ENCODE results near the gene GRM5. TPM values are rescaled to one million over a fixed set of nuclear protein-coding genes. Genes with fewer than 3 reads are reported as not detected.
"Not testable (repeated sequence)": the region's sequence is repeated elsewhere in the genome, so short reads cannot be mapped to it uniquely, and the experiment has no call there.

GRM5 gene
- total RNA-seq, 1 experiment from 2014 or later: not detected

DNA sequence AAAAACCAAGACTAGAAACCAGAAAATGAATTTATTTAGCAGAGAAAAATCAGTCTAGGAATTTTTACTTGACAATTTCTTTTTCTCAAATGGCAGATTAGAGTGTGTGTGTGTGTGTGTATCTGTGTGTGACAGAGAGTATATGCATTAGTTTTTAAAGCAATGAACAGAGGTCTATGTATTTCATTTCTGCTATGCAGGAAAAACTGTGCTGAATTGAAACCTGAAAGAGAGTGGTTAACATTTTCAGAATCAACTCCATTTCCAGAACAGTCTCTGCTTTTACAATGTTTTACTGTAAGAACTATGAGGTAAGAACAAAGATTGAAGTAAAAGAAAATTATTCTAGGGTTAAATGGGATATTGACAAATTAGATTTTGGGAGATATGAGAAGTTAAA, 114.8 kb downstream of the GRM5 start:
- DNase-seq: no peak
- Histone ChIP-seq H3K27ac (ENCODE audit: low read length) (no peak overlapping the region), H4K20me1 (ENCODE audit: insufficient read depth, low read depth, low read length) (no peaks in the 10 kb centered on the region), H3K4me3 (ENCODE audit: low read length) (no peak overlapping the region), H3K9me3 (ENCODE audit: low read length) (no peaks in the 10 kb centered on the region), H3K4me1 (ENCODE audit: low read length) (no peaks in the 10 kb centered on the region), H3K4me2 (ENCODE audit: low read depth, low read length, poor library complexity, severe bottlenecking) (no peak overlapping the region), H3K27me3 (ENCODE audit: low read length) (no peaks in the 10 kb centered on the region), H3K36me3 (ENCODE audit: insufficient read depth, low read length) (no peaks in the 10 kb centered on the region), H2AFZ (ENCODE audit: low read length) (no peak overlapping the region), H3K79me2 (ENCODE audit: low read length) (no peaks in the 10 kb centered on the region), H3K9ac (ENCODE audit: low read length) (no peak overlapping the region), H3K9me2 (replicated peaks; ENCODE audit: insufficient read depth, low read length) (no peaks in the 10 kb centered on the region)

DNA sequence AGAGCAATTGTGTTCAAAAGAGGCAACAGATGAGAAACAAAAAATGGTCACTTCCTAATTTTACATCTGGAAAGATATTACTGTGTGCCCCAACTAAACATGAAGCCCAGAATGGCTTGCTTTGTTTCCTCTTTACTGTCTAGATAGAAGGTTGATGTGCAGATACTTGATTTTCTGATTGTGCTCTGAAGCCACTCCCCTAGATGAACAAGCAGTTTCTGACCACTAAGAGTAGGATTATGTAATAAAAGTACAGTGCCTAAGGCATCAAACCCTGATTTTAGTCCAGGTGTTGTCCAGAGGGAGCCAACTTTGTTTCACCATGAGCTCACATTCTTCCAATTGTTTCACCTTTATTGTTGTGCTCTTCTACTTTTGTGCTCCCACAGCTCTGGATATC, 116.9 kb downstream of the GRM5 start:
- not testable (repeated sequence) for H3K9me2 ChIP-seq (replicated peaks; ENCODE audit: insufficient read depth, low read length); H3K9me3 ChIP-seq (ENCODE audit: low read length); H2AFZ ChIP-seq (ENCODE audit: low read length); H3K4me3 ChIP-seq (ENCODE audit: low read length); H3K27ac ChIP-seq (ENCODE audit: low read length); H3K4me2 ChIP-seq (ENCODE audit: low read depth, low read length, poor library complexity, severe bottlenecking); DNase-seq; H3K27me3 ChIP-seq (ENCODE audit: low read length); H4K20me1 ChIP-seq (ENCODE audit: insufficient read depth, low read depth, low read length); H3K36me3 ChIP-seq (ENCODE audit: insufficient read depth, low read length); H3K9ac ChIP-seq (ENCODE audit: low read length); H3K79me2 ChIP-seq (ENCODE audit: low read length); H3K4me1 ChIP-seq (ENCODE audit: low read length)

- not testable (repeated sequence) for H3K4me1 ChIP-seq (ENCODE audit: low read length); H3K4me3 ChIP-seq (ENCODE audit: low read length); H3K36me3 ChIP-seq (ENCODE audit: insufficient read depth, low read length)
Measured at GRCh38 chr11:88947843-88948572, 117.8 kb downstream of the GRM5 start.

GRCh38 chr11:88929665-88930064, 136.1 kb downstream of the GRM5 start:
- H4K20me1 ChIP-seq (ENCODE audit: insufficient read depth, low read depth, low read length); H3K27me3 ChIP-seq (ENCODE audit: low read length); H3K79me2 ChIP-seq (ENCODE audit: low read length); H2AFZ ChIP-seq (ENCODE audit: low read length); H3K9me2 ChIP-seq (replicated peaks; ENCODE audit: insufficient read depth, low read length); H3K36me3 ChIP-seq (ENCODE audit: insufficient read depth, low read length); DNase-seq; H3K27ac ChIP-seq (ENCODE audit: low read length); H3K4me1 ChIP-seq (ENCODE audit: low read length); H3K9me3 ChIP-seq (ENCODE audit: low read length); H3K9ac ChIP-seq (ENCODE audit: low read length); H3K4me3 ChIP-seq (ENCODE audit: low read length); H3K4me2 ChIP-seq (ENCODE audit: low read depth, low read length, poor library complexity, severe bottlenecking): not testable (repeated sequence)

More at GRCh38 chr11:88947843-88948572, 117.8 kb downstream of the GRM5 start:
- not testable (repeated sequence) for H3K9me3 ChIP-seq (ENCODE audit: low read length); H3K27ac ChIP-seq (ENCODE audit: low read length); H3K79me2 ChIP-seq (ENCODE audit: low read length); H3K9ac ChIP-seq (ENCODE audit: low read length); H3K4me2 ChIP-seq (ENCODE audit: low read depth, low read length, poor library complexity, severe bottlenecking); DNase-seq; H3K9me2 ChIP-seq (replicated peaks; ENCODE audit: insufficient read depth, low read length); H3K27me3 ChIP-seq (ENCODE audit: low read length); H4K20me1 ChIP-seq (ENCODE audit: insufficient read depth, low read depth, low read length)
- 0 out of 2 replicates have a peak overlapping the region, but pooled peaks have one; percentile 7 for H2AFZ ChIP-seq (ENCODE audit: low read length)

GRCh38 chr11:88917065-88917464, 148.7 kb downstream of the GRM5 start:
- H3K36me3 ChIP-seq (ENCODE audit: insufficient read depth, low read length); H3K4me2 ChIP-seq (ENCODE audit: low read depth, low read length, poor library complexity, severe bottlenecking); H3K79me2 ChIP-seq (ENCODE audit: low read length); H4K20me1 ChIP-seq (ENCODE audit: insufficient read depth, low read depth, low read length); H3K4me3 ChIP-seq (ENCODE audit: low read length); H3K9me3 ChIP-seq (ENCODE audit: low read length); H3K9ac ChIP-seq (ENCODE audit: low read length); H3K27me3 ChIP-seq (ENCODE audit: low read length); DNase-seq; H3K4me1 ChIP-seq (ENCODE audit: low read length); H2AFZ ChIP-seq (ENCODE audit: low read length); H3K27ac ChIP-seq (ENCODE audit: low read length); H3K9me2 ChIP-seq (replicated peaks; ENCODE audit: insufficient read depth, low read length): not testable (repeated sequence)

DNA sequence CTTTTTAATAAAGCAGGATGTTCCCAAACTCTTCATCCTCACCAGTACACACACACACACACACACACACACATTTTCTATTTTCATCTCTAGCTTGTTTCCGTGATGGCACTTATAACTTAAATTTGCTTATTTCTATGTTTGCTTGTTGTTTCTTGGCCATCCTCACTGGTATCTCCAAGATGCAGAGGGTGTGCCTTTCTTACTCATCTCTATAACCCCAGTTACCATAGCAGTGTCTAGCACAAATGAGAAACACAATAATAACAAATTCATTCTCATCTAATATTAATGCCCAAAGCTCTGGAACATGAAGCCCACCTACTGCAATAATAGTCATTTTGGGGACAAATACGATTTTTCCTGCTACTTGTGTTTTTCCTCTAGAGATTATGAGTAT, 156.3 kb downstream of the GRM5 start:
- H3K4me2 ChIP-seq (ENCODE audit: low read depth, low read length, poor library complexity, severe bottlenecking): no peak overlapping the region
- H2AFZ ChIP-seq (ENCODE audit: low read length): no peak overlapping the region
- H3K9ac ChIP-seq (ENCODE audit: low read length): no peak overlapping the region
- H3K4me3 ChIP-seq (ENCODE audit: low read length): no peak overlapping the region
- H4K20me1 ChIP-seq (ENCODE audit: insufficient read depth, low read depth, low read length): no peaks in the 10 kb centered on the region
- no peaks in the 10 kb centered on the region for H3K9me3 ChIP-seq (ENCODE audit: low read length)
- no peaks in the 10 kb centered on the region for H3K9me2 ChIP-seq (replicated peaks; ENCODE audit: insufficient read depth, low read length)
- no peak overlapping the region for H3K27ac ChIP-seq (ENCODE audit: low read length)
- no peaks in the 10 kb centered on the region for H3K36me3 ChIP-seq (ENCODE audit: insufficient read depth, low read length)
- no peaks in the 10 kb centered on the region for H3K79me2 ChIP-seq (ENCODE audit: low read length)
- DNase-seq: no peak
- H3K4me1 ChIP-seq (ENCODE audit: low read length): no peaks in the 10 kb centered on the region
- H3K27me3 ChIP-seq (ENCODE audit: low read length): no peaks in the 10 kb centered on the region

DNA sequence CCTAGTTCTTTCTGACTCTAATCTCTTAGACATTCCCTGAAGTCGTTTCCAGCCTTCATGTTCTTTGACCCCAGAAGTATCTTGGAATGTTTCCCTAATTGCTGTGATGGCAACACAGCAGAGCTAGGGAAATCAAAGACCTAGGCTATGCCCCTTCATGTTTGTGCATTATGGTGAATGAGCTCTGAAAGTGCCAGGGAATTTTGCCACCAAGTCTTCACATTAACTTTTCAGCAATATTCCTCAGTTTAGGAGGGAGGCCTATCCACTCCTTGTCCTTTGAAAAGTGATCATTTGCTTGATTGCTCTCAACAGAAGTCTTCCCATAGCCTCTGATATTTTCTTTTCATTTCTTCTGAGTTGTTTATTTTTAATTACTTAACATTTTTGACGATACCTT, 164.3 kb downstream of the GRM5 start:
- H3K4me2 ChIP-seq (ENCODE audit: low read depth, low read length, poor library complexity, severe bottlenecking); H3K4me3 ChIP-seq (ENCODE audit: low read length); H3K9ac ChIP-seq (ENCODE audit: low read length): not testable (repeated sequence)

DNA sequence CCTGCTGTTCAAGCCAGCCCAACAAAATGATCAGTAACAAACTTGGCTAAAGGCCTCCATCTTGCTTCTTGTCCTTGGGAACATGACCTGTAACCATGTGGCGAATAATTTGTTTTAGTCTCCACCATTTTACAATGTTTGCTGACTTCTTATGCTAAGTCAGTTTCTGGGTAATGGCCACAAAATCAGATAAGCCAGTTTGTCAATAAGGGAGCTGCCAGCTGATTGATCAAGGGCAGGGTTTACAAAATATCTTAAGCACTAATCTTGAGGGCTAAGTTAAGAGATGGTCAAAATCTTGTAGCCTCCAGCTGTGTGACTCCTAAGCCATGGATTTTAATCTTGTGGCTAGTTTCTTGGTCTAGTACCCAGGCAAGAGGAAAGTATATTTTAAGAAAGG, 176.9 kb downstream of the GRM5 start:
- H3K4me2 ChIP-seq (ENCODE audit: low read depth, low read length, poor library complexity, severe bottlenecking); H3K4me3 ChIP-seq (ENCODE audit: low read length); H2AFZ ChIP-seq (ENCODE audit: low read length); H3K9ac ChIP-seq (ENCODE audit: low read length); H3K4me1 ChIP-seq (ENCODE audit: low read length); H3K79me2 ChIP-seq (ENCODE audit: low read length); H4K20me1 ChIP-seq (ENCODE audit: insufficient read depth, low read depth, low read length); H3K9me3 ChIP-seq (ENCODE audit: low read length); H3K27ac ChIP-seq (ENCODE audit: low read length); H3K9me2 ChIP-seq (replicated peaks; ENCODE audit: insufficient read depth, low read length); DNase-seq; H3K36me3 ChIP-seq (ENCODE audit: insufficient read depth, low read length); H3K27me3 ChIP-seq (ENCODE audit: low read length): not testable (repeated sequence)

More for the DNA sequence above, 164.3 kb downstream of the GRM5 start:
- not testable (repeated sequence) for H3K4me1 ChIP-seq (ENCODE audit: low read length); H3K27ac ChIP-seq (ENCODE audit: low read length); H2AFZ ChIP-seq (ENCODE audit: low read length); H3K36me3 ChIP-seq (ENCODE audit: insufficient read depth, low read length); H3K79me2 ChIP-seq (ENCODE audit: low read length); H3K27me3 ChIP-seq (ENCODE audit: low read length); DNase-seq; H3K9me2 ChIP-seq (replicated peaks; ENCODE audit: insufficient read depth, low read length); H4K20me1 ChIP-seq (ENCODE audit: insufficient read depth, low read depth, low read length); H3K9me3 ChIP-seq (ENCODE audit: low read length)

DNA sequence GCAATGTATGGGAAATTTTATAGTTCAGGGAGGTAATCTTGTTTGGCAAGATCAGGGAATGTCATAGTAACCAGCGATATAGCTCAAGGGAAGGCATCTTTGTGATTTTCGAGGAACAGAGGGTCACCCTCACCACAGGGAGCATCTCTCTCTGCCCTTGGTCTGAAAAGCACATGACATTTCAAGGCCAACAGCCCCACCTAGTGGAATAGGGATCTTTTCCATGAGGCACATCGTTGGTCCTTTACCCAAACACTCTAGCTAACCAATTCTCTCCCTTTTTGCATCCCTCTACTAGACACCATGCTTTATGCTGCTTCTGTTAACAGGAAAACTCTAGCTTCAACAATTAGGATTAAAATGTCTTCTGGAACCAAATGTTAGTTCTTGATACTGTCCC, 179.0 kb downstream of the GRM5 start:
- Histone ChIP-seq H3K4me2 (ENCODE audit: low read depth, low read length, poor library complexity, severe bottlenecking) (no peak overlapping the region), H2AFZ (ENCODE audit: low read length) (no peak overlapping the region), H3K79me2 (ENCODE audit: low read length) (no peaks in the 10 kb centered on the region), H3K4me1 (ENCODE audit: low read length) (no peaks in the 10 kb centered on the region), H3K9me2 (replicated peaks; ENCODE audit: insufficient read depth, low read length) (no peaks in the 10 kb centered on the region), H3K27me3 (ENCODE audit: low read length) (no peaks in the 10 kb centered on the region), H3K9ac (ENCODE audit: low read length) (no peak overlapping the region), H4K20me1 (ENCODE audit: insufficient read depth, low read depth, low read length) (no peaks in the 10 kb centered on the region), H3K9me3 (ENCODE audit: low read length) (no peaks in the 10 kb centered on the region), H3K4me3 (ENCODE audit: low read length) (no peak overlapping the region), H3K27ac (ENCODE audit: low read length) (no peak overlapping the region), H3K36me3 (ENCODE audit: insufficient read depth, low read length) (no peaks in the 10 kb centered on the region)
- DNase-seq: peak; percentile 96
